CD4-positive, alpha-beta T cell treated with Interleukin-12 subunit alpha and Interleukin-12 subunit beta, for 1 hour (primary cell): ENCODE data around the gene PLXNB1.
"Not testable (repeated sequence)": the region's sequence is repeated elsewhere in the genome, so short reads cannot be mapped to it uniquely, and the experiment has no call there.

Source experiments
- DNase-seq: peaks from one replicate; pipeline ENCODE4 v3.0.0-alpha.2; 2020

Gene PLXNB1

GRCh38 chr3:48404440-48405342 lies 25.2 kb downstream of the PLXNB1 start:
- no peak for DNase-seq

- no peak for DNase-seq
Measured at GRCh38 chr3:48403533-48404439, 26.1 kb downstream of the PLXNB1 start.

- DNase-seq: no peak
Measured at GRCh38 chr3:48402907-48403306, 27.0 kb downstream of the PLXNB1 start.

GRCh38 chr3:48402281-48402732 lies 27.6 kb downstream of the PLXNB1 start:
- DNase-seq: no peak

- DNase-seq: not testable (repeated sequence)
Measured at GRCh38 chr3:48401434-48401901, 28.4 kb downstream of the PLXNB1 start.

GRCh38 chr3:48400824-48401433 lies 29.0 kb downstream of the PLXNB1 start:
- peak; percentile 82 for DNase-seq

- DNase-seq: no peak
Measured at GRCh38 chr3:48399387-48400172, 30.3 kb downstream of the PLXNB1 start.

- no peak for DNase-seq
Measured at GRCh38 chr3:48398701-48399386, 31.0 kb downstream of the PLXNB1 start.

- no peak for DNase-seq
Measured at GRCh38 chr3:48397767-48398681, 31.9 kb downstream of the PLXNB1 start.

GRCh38 chr3:48395714-48396113 lies 34.2 kb downstream of the PLXNB1 start:
- no peak for DNase-seq

GRCh38 chr3:48394391-48394790 lies 35.5 kb downstream of the PLXNB1 start:
- DNase-seq: no peak

GRCh38 chr3:48388966-48389365 lies 40.9 kb downstream of the PLXNB1 start:
- no peak for DNase-seq

GRCh38 chr3:48387634-48388033 lies 42.3 kb downstream of the PLXNB1 start:
- no peak for DNase-seq

GRCh38 chr3:48372862-48373435 lies 56.9 kb downstream of the PLXNB1 start:
- no peak for DNase-seq

- no peak for DNase-seq
Measured at GRCh38 chr3:48372377-48372770, 57.5 kb downstream of the PLXNB1 start.

GRCh38 chr3:48371651-48372376 lies 58.1 kb downstream of the PLXNB1 start, which contains the start of gene FBXW12:
TSS of gene FBXW12 (plus strand) at chr3:48372219. CDS start at chr3:48372768, 549 bp downstream.
- no peak for DNase-seq

- no peak for DNase-seq
Measured at GRCh38 chr3:48370333-48370713, 59.6 kb downstream of the PLXNB1 start.

GRCh38 chr3:48369693-48370332 lies 60.1 kb downstream of the PLXNB1 start:
- no peak for DNase-seq

- no peak for DNase-seq
Measured at GRCh38 chr3:48367201-48367600, 62.7 kb downstream of the PLXNB1 start.
